Measurements from ENCODE around the gene DYNLRB1. TPM values are rescaled to one million over a fixed set of nuclear protein-coding genes. Genes with fewer than 3 reads are reported as not detected.
A peak's percentile ranks its signal among the peaks of the same experiment; 100 is the strongest.

Gene DYNLRB1
- total RNA-seq, 2 donors from 2014 or later = 70.5 to 75.9 TPM

- Mint-ChIP-seq H3K4me3 (peak overlapping the region in 1 of 2 donors; percentile 68), H3K9me3 (no peaks in the 10 kb centered on the region), H3K36me3 (ENCODE audit: insufficient read depth in 2 of 2) (peaks cover 4 to 15% of the 10 kb centered on the region in 2 donors), H3K4me1 (ENCODE audit: low read depth) (peaks cover 27% of the 10 kb centered on the region), H3K27me3 (ENCODE audit: low read depth) (no peaks in the 10 kb centered on the region), H3K27ac (peak overlapping the region; percentile 99)
- DNase-seq (no peak), ATAC-seq (replicated peaks in 1 of 2) (peak in 1 of 2 donors; percentile 38)
Observed at GRCh38 chr20:34541264-34541901, 25.2 kb downstream of the DYNLRB1 start.

GRCh38 chr20:34541917-34542316, 25.7 kb downstream of the DYNLRB1 start:
- Mint-ChIP-seq H3K4me3 (no peak overlapping the region), H3K27me3 (ENCODE audit: low read depth) (no peaks in the 10 kb centered on the region), H3K27ac (peak overlapping the region; percentile 99), H3K4me1 (ENCODE audit: low read depth) (peaks cover 27% of the 10 kb centered on the region), H3K9me3 (no peaks in the 10 kb centered on the region), H3K36me3 (ENCODE audit: insufficient read depth in 2 of 2) (peaks cover 4 to 14% of the 10 kb centered on the region in 2 donors)
- DNase-seq (no peak), ATAC-seq (replicated peaks in 1 of 2) (no peak)

- Mint-ChIP-seq H3K4me3 (no peak overlapping the region), H3K27ac (no peak overlapping the region), H3K9me3 (no peaks in the 10 kb centered on the region)
Observed at GRCh38 chr20:34542439-34542838, 26.2 kb downstream of the DYNLRB1 start.

GRCh38 chr20:34543463-34544056, 27.3 kb downstream of the DYNLRB1 start:
- no peaks in the 10 kb centered on the region for H3K9me3 Mint-ChIP-seq
- ATAC-seq (replicated peaks in 1 of 2) = no peak
- DNase-seq = no peak
- H3K27me3 Mint-ChIP-seq (ENCODE audit: low read depth) = no peaks in the 10 kb centered on the region
- peak overlapping the region in 1 of 2 donors; percentile 6 for H3K4me3 Mint-ChIP-seq
- H3K27ac Mint-ChIP-seq = no peak overlapping the region
- peaks cover 4 to 9% of the 10 kb centered on the region in 2 donors for H3K36me3 Mint-ChIP-seq (ENCODE audit: insufficient read depth in 2 of 2)
- H3K4me1 Mint-ChIP-seq (ENCODE audit: low read depth) = peaks cover 27% of the 10 kb centered on the region

More at GRCh38 chr20:34542439-34542838, 26.2 kb downstream of the DYNLRB1 start:
- peaks cover 27% of the 10 kb centered on the region for H3K4me1 Mint-ChIP-seq (ENCODE audit: low read depth)
- ATAC-seq (replicated peaks in 1 of 2) = no peak
- no peaks in the 10 kb centered on the region for H3K27me3 Mint-ChIP-seq (ENCODE audit: low read depth)
- no peak for DNase-seq
- H3K36me3 Mint-ChIP-seq (ENCODE audit: insufficient read depth in 2 of 2) = peaks cover 4 to 9% of the 10 kb centered on the region in 2 donors

- DNase-seq = peak in 1 of 2 donors; percentile 14
- ATAC-seq (replicated peaks in 1 of 2) = peak; percentile 62 to 72
Observed at GRCh38 chr20:34544109-34544796, 28.0 kb downstream of the DYNLRB1 start.

GRCh38 chr20:34546751-34547181, 30.5 kb downstream of the DYNLRB1 start:
- no peaks in the 10 kb centered on the region for H3K27me3 Mint-ChIP-seq (ENCODE audit: low read depth)
- no peaks in the 10 kb centered on the region for H3K9me3 Mint-ChIP-seq
- ATAC-seq (replicated peaks in 1 of 2) = no peak
- no peak overlapping the region for H3K4me3 Mint-ChIP-seq
- DNase-seq = no peak
- H3K36me3 Mint-ChIP-seq (ENCODE audit: insufficient read depth in 2 of 2) = no peaks in the 10 kb centered on the region
- no peak overlapping the region for H3K27ac Mint-ChIP-seq
- H3K4me1 Mint-ChIP-seq (ENCODE audit: low read depth) = peaks cover 16% of the 10 kb centered on the region

More at GRCh38 chr20:34544109-34544796, 28.0 kb downstream of the DYNLRB1 start:
- Mint-ChIP-seq H3K36me3 (ENCODE audit: insufficient read depth in 2 of 2) (peaks cover 4 to 9% of the 10 kb centered on the region in 2 donors), H3K4me3 (peak overlapping the region; percentile 6 to 52), H3K9me3 (no peaks in the 10 kb centered on the region), H3K4me1 (ENCODE audit: low read depth) (peaks cover 27% of the 10 kb centered on the region), H3K27me3 (ENCODE audit: low read depth) (no peaks in the 10 kb centered on the region), H3K27ac (no peak overlapping the region)

- H3K4me1 Mint-ChIP-seq (ENCODE audit: low read depth) = peaks cover 16% of the 10 kb centered on the region
- H3K27ac Mint-ChIP-seq = no peak overlapping the region
- ATAC-seq (replicated peaks in 1 of 2) (no peak), DNase-seq (no peak)
- H3K27me3 Mint-ChIP-seq (ENCODE audit: low read depth) = no peaks in the 10 kb centered on the region
- H3K36me3 Mint-ChIP-seq (ENCODE audit: insufficient read depth in 2 of 2) = no peaks in the 10 kb centered on the region
- no peak overlapping the region for H3K4me3 Mint-ChIP-seq
- H3K9me3 Mint-ChIP-seq = no peaks in the 10 kb centered on the region
Observed at GRCh38 chr20:34547844-34548613, 31.8 kb downstream of the DYNLRB1 start.

- Mint-ChIP-seq H3K36me3 (ENCODE audit: insufficient read depth in 2 of 2) (no peaks in the 10 kb centered on the region), H3K27ac (no peak overlapping the region), H3K4me1 (ENCODE audit: low read depth) (peaks cover 5% of the 10 kb centered on the region), H3K27me3 (ENCODE audit: low read depth) (no peaks in the 10 kb centered on the region), H3K9me3 (no peaks in the 10 kb centered on the region), H3K4me3 (no peak overlapping the region)
- no peak for DNase-seq
- no peak for ATAC-seq (replicated peaks in 1 of 2)
Observed at GRCh38 chr20:34549291-34549928, 33.2 kb downstream of the DYNLRB1 start.

- ATAC-seq (replicated peaks in 1 of 2) (no peak), DNase-seq (no peak)
- Mint-ChIP-seq H3K4me3 (no peak overlapping the region), H3K36me3 (ENCODE audit: insufficient read depth in 2 of 2) (no peaks in the 10 kb centered on the region), H3K27ac (no peak overlapping the region), H3K9me3 (no peaks in the 10 kb centered on the region), H3K4me1 (ENCODE audit: low read depth) (no peaks in the 10 kb centered on the region), H3K27me3 (ENCODE audit: low read depth) (no peaks in the 10 kb centered on the region)
Observed at GRCh38 chr20:34549929-34550305, 33.7 kb downstream of the DYNLRB1 start.

GRCh38 chr20:34552569-34552968, 36.3 kb downstream of the DYNLRB1 start:
- no peak for ATAC-seq (replicated peaks in 1 of 2)
- no peaks in the 10 kb centered on the region for H3K36me3 Mint-ChIP-seq (ENCODE audit: insufficient read depth in 2 of 2)
- H3K4me3 Mint-ChIP-seq = no peak overlapping the region
- peaks cover 7% of the 10 kb centered on the region for H3K4me1 Mint-ChIP-seq (ENCODE audit: low read depth)
- H3K27ac Mint-ChIP-seq = no peak overlapping the region
- H3K27me3 Mint-ChIP-seq (ENCODE audit: low read depth) = no peaks in the 10 kb centered on the region
- DNase-seq = no peak
- no peaks in the 10 kb centered on the region for H3K9me3 Mint-ChIP-seq

- Mint-ChIP-seq H3K4me1 (ENCODE audit: low read depth) (peaks cover 15% of the 10 kb centered on the region), H3K4me3 (no peak overlapping the region), H3K9me3 (no peaks in the 10 kb centered on the region), H3K27ac (no peak overlapping the region), H3K36me3 (ENCODE audit: insufficient read depth in 2 of 2) (peaks cover 0 to 3% of the 10 kb centered on the region in 2 donors), H3K27me3 (ENCODE audit: low read depth) (no peaks in the 10 kb centered on the region)
- DNase-seq = no peak
- ATAC-seq (replicated peaks in 1 of 2) = no peak
Observed at GRCh38 chr20:34553366-34553867, 37.2 kb downstream of the DYNLRB1 start.

GRCh38 chr20:34557936-34558319, 41.7 kb downstream of the DYNLRB1 start:
- DNase-seq (no peak), ATAC-seq (replicated peaks in 1 of 2) (no peak)
- peak overlapping the region; percentile 90 for H3K27ac Mint-ChIP-seq
- H3K9me3 Mint-ChIP-seq = no peaks in the 10 kb centered on the region
- H3K4me3 Mint-ChIP-seq = peak overlapping the region; percentile 89 to 96
- no peaks in the 10 kb centered on the region for H3K27me3 Mint-ChIP-seq (ENCODE audit: low read depth)
- peaks cover 15% of the 10 kb centered on the region for H3K4me1 Mint-ChIP-seq (ENCODE audit: low read depth)
- peaks cover 0 to 3% of the 10 kb centered on the region in 2 donors for H3K36me3 Mint-ChIP-seq (ENCODE audit: insufficient read depth in 2 of 2)

All from activated T-cell treated with anti-CD3 and anti-CD28 coated beads, Interleukin-2, amount 50 U/mL, for 72 hours (primary cell).